IPS-20b (cell line): ENCODE data around the gene TLL1.

Experiments
- H3K27ac ChIP-seq: one replicate; pipeline ENCODE4 v1.5.1; 2013; ENCODE audit warnings: low read length
- H3K27me3 ChIP-seq: 2 replicates; pipeline ENCODE4 v1.6.1; 2013; ENCODE audit warnings: mild to moderate bottlenecking, low read length, inconsistent platforms; ENCODE audit not compliant: insufficient read depth
- H3K36me3 ChIP-seq: 2 replicates; pipeline ENCODE4 v1.6.1; 2013; ENCODE audit warnings: low read depth, mild to moderate bottlenecking, inconsistent platforms, low read length, moderate library complexity; ENCODE audit not compliant: insufficient read depth
- H3K4me1 ChIP-seq: 2 replicates; pipeline ENCODE4 v1.6.1; 2013; ENCODE audit warnings: mild to moderate bottlenecking, control low read depth, inconsistent platforms, low read length, moderate library complexity; ENCODE audit not compliant: insufficient read depth
- H3K4me3 ChIP-seq: 2 replicates; pipeline ENCODE4 v1.5.1; 2013; ENCODE audit warnings: mild to moderate bottlenecking, low read length, inconsistent platforms
- H3K9ac ChIP-seq: 2 replicates; pipeline ENCODE4 v1.6.1; 2013; ENCODE audit warnings: low read depth, mild to moderate bottlenecking, inconsistent platforms, low read length, moderate library complexity
- H3K9me3 ChIP-seq: 2 replicates; pipeline ENCODE4 v1.6.1; 2013; ENCODE audit warnings: mild to moderate bottlenecking, low read depth, low read length, inconsistent platforms; ENCODE audit not compliant: insufficient read depth

The TLL1 gene

GRCh38 chr4:165864271-165864670 is 8.8 kb upstream of the TLL1 start:
- no peak overlapping the region for H3K4me3 ChIP-seq
- no peaks in the 10 kb centered on the region for H3K27me3 ChIP-seq
- no peak overlapping the region for H3K9ac ChIP-seq
- H3K27ac ChIP-seq = no peak overlapping the region
- H3K4me1 ChIP-seq = no peaks in the 10 kb centered on the region
- no peaks in the 10 kb centered on the region for H3K9me3 ChIP-seq
- no peaks in the 10 kb centered on the region for H3K36me3 ChIP-seq

GRCh38 chr4:165866019-165866650 is 6.9 kb upstream of the TLL1 start:
- H3K4me1 ChIP-seq = no peaks in the 10 kb centered on the region
- H3K9me3 ChIP-seq = no peaks in the 10 kb centered on the region
- peaks cover 17% of the 10 kb centered on the region for H3K27me3 ChIP-seq
- no peaks in the 10 kb centered on the region for H3K36me3 ChIP-seq
- no peak overlapping the region for H3K9ac ChIP-seq
- no peak overlapping the region for H3K27ac ChIP-seq
- H3K4me3 ChIP-seq = no peak overlapping the region

- H3K27me3 ChIP-seq = peaks cover 35% of the 10 kb centered on the region
- H3K9ac ChIP-seq = no peak overlapping the region
- H3K36me3 ChIP-seq = no peaks in the 10 kb centered on the region
- H3K9me3 ChIP-seq = no peaks in the 10 kb centered on the region
- H3K4me1 ChIP-seq = peaks cover 10% of the 10 kb centered on the region; the same call in 1 of the 2 replicates
- H3K27ac ChIP-seq = no peak overlapping the region
- H3K4me3 ChIP-seq = no peak overlapping the region
Measured at GRCh38 chr4:165867961-165868360, 5.1 kb upstream of the TLL1 start.

DNA sequence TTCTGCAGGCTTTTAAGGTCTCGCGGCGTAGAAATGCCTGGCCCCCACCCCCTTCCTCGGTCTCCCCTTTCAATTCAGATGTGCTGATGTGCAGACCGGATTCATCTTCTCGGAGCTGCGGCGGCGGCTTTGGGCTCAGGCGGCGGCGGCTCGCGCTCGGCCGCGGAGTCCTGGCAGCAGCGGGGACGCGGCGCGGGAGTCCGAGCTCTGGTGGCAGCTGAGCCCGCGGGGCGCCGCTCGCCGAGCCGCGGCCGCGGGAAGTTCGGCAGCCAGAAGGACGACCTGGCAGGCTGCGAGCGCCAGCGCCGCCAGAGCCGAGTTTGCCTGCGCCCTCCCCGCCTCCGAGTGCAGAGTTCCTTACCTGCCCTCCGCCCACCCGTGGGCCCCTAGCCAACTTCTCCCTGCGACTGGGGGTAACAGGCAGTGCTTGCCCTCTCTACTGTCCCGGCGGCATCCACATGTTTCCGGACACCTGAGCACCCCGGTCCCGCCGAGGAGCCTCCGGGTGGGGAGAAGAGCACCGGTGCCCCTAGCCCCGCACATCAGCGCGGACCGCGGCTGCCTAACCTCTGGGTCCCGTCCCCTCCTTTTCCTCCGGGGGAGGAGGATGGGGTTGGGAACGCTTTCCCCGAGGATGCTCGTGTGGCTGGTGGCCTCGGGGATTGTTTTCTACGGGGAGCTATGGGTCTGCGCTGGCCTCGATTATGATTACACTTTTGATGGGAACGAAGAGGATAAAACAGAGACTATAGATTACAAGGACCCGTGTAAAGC is 448 bp downstream of the TLL1 start:
- H3K4me3 ChIP-seq = peak overlapping the region; percentile 70
- no peaks in the 10 kb centered on the region for H3K9me3 ChIP-seq
- peaks cover 10% of the 10 kb centered on the region; the same call in 1 of the 2 replicates for H3K4me1 ChIP-seq
- H3K27me3 ChIP-seq = peaks cover 75% of the 10 kb centered on the region
- no peak overlapping the region for H3K27ac ChIP-seq
- H3K36me3 ChIP-seq = no peaks in the 10 kb centered on the region
- H3K9ac ChIP-seq = peak overlapping the region; percentile 41; the same call in 1 of the 2 replicates

DNA sequence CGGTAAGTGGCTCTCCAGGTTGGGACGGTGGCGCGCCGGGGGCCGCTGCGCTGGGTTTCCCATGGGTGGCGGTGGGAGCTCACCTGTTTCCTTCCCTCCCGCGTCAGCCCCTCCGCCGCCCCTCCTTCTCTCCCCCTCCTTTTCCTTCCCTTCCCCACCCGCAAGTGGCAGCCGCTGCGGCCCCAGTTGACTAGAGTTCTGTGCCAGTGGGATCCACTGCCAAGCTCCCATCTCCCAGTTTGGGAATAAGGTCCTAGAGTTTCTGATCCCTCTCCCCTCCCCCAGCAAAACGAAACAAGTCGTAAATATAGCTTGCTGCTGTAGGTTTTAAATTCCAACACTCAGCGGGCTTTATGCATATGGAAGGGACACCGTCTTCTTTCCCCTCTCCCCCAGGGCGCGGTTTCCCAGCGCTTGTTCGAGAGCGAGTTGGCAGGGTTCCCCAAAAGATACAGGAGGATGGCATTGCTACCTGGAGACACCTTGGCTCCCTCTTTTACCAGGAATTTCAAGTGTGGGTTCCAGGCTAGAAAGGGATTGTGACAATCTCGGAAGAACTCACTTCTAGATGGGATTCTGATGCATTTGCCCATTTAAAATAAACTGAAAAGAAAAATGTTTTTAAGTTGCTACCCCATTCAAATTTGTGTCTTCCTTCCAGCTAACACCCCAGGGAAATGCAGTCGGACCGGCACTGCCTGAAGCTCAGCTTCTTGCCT is 1.2 kb downstream of the TLL1 start:
- Histone ChIP-seq H3K9ac (no peak overlapping the region), H3K9me3 (no peaks in the 10 kb centered on the region), H3K27ac (no peak overlapping the region), H3K4me3 (peak overlapping the region; percentile 70), H3K36me3 (no peaks in the 10 kb centered on the region), H3K4me1 (peaks cover 10% of the 10 kb centered on the region; the same call in 1 of the 2 replicates), H3K27me3 (peaks cover 75% of the 10 kb centered on the region)

- H3K27ac ChIP-seq = no peak overlapping the region
- H3K36me3 ChIP-seq = no peaks in the 10 kb centered on the region
- H3K9me3 ChIP-seq = no peaks in the 10 kb centered on the region
- H3K9ac ChIP-seq = no peak overlapping the region
- peak overlapping the region; percentile 70 for H3K4me3 ChIP-seq
- H3K4me1 ChIP-seq = peaks cover 10% of the 10 kb centered on the region; the same call in 1 of the 2 replicates
- peaks cover 71% of the 10 kb centered on the region for H3K27me3 ChIP-seq
Measured at GRCh38 chr4:165874791-165875371, 1.8 kb downstream of the TLL1 start.

DNA sequence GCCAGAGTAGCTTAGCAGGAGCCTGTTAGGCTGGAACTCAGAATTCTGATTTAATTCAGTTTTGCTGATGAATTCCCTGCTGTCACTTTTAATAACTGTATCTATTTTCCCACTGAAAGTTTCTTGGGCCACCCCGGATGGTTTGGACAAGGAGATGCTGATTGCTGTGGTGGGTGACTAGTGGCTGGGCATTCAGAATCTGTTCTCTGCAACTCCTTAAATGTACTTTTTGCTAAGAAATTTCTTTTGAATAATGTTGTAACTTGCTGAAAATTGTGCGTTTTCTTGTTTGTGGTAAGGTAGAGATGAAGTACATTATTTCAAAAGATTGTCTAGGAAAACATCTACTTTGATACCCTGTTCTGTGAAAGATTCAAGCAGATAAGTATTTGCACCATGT is 2.4 kb downstream of the TLL1 start:
- peaks cover 10% of the 10 kb centered on the region; the same call in 1 of the 2 replicates for H3K4me1 ChIP-seq
- H3K27me3 ChIP-seq = peaks cover 65% of the 10 kb centered on the region
- H3K4me3 ChIP-seq = no peak overlapping the region
- H3K27ac ChIP-seq = no peak overlapping the region
- no peaks in the 10 kb centered on the region for H3K36me3 ChIP-seq
- H3K9ac ChIP-seq = no peak overlapping the region
- H3K9me3 ChIP-seq = no peaks in the 10 kb centered on the region

DNA sequence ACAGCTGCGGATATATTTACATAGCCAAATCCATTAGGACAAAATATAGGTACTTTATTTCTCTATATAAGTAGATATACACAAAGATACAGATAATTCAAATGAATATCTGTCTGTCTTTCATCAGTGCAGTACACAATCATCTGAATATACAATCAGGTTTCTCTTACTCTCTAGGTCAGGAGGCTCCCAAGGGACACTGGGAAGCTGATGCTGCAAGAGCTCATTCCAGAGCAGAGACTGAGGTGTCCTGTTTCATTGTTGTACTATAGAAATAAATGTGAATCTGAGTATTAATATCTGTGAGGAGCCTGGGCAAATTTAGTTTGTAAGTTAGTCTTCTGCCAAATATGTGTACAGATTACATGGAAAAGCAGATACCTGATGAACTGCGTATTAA is 4.2 kb downstream of the TLL1 start:
- Histone ChIP-seq H3K9ac (no peak overlapping the region), H3K36me3 (no peaks in the 10 kb centered on the region), H3K27ac (no peak overlapping the region), H3K4me1 (peaks cover 2% of the 10 kb centered on the region; the same call in 1 of the 2 replicates), H3K27me3 (peaks cover 47% of the 10 kb centered on the region), H3K4me3 (no peak overlapping the region), H3K9me3 (no peaks in the 10 kb centered on the region)

DNA sequence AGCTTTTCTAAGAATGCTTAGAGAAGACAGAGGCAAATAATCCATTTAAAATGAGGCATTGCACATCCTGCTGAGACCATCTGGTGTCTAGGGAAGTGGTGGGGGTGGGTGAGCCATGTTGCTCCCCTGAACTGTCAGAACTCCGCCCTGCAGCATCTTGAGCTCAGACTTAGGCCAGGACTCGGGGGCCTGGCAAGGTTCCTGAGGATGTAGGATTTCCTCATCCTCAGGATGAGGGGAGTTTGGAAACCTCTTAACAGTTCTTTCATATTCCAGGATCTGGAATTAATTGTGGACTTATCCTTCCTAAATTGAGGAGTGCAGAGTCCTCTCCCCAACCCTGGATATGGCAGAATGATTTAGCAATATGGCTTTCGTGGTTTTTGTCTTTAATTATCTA is 6.6 kb downstream of the TLL1 start:
- no peaks in the 10 kb centered on the region; the same call in 1 of the 2 replicates for H3K4me1 ChIP-seq
- no peaks in the 10 kb centered on the region for H3K36me3 ChIP-seq
- no peak overlapping the region for H3K27ac ChIP-seq
- peaks cover 23% of the 10 kb centered on the region for H3K27me3 ChIP-seq
- no peak overlapping the region for H3K4me3 ChIP-seq
- no peak overlapping the region for H3K9ac ChIP-seq
- H3K9me3 ChIP-seq = no peaks in the 10 kb centered on the region

GRCh38 chr4:165894159-165894558 is 21.1 kb downstream of the TLL1 start:
- peaks cover 17% of the 10 kb centered on the region for H3K9me3 ChIP-seq
- H3K4me3 ChIP-seq = no peak overlapping the region
- H3K9ac ChIP-seq = no peak overlapping the region
- H3K36me3 ChIP-seq = no peaks in the 10 kb centered on the region
- no peaks in the 10 kb centered on the region for H3K27me3 ChIP-seq
- H3K4me1 ChIP-seq = no peaks in the 10 kb centered on the region
- H3K27ac ChIP-seq = no peak overlapping the region

DNA sequence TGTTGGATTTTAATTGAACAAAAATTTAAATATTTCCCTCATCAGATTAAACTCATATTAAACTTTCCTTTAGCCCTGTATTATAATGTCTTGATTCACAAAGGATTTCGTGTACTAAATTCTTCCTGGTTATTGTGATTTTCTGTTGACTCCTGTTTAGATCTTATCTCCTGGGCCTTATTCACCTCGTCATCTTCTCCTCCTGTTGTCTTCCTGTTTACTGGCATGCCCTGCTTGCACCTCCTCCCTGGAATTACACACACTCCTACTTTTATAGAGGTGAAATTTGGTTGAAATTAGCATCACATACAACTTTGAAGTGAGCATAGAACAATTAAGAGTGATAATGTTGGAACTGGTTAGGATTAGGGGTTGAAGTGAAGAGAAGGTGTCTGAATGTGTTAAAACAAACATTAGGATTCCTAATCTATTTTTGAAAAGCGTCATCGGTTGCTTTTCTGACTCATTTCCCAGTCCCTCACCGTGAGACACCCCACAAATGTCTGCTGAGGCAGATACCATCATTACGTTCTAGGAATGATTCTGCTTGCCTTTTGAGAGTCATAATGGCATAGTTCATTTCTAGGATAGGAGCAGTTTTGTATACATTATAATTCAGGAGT is 32.5 kb downstream of the TLL1 start:
- Histone ChIP-seq H3K9ac (no peak overlapping the region), H3K27me3 (no peaks in the 10 kb centered on the region), H3K9me3 (no peaks in the 10 kb centered on the region), H3K4me1 (no peaks in the 10 kb centered on the region), H3K27ac (no peak overlapping the region), H3K4me3 (no peak overlapping the region), H3K36me3 (no peaks in the 10 kb centered on the region)
